Heart left ventricle (tissue), 16 donors: ENCODE measurements around the gene DIRAS1. TPM values are rescaled to one million over a fixed set of nuclear protein-coding genes. Genes with fewer than 3 reads are reported as not detected.
"Not testable (repeated sequence)": the region's sequence is repeated elsewhere in the genome, so short reads cannot be mapped to it uniquely, and the experiment has no call there.

ENCODE experiments used
- ATAC-seq, 4 donors: fragments of 200-7000 bp; cut with Tn5 transposase; one replicate each; pipeline ENCODE4 v1.9.1; 2020 to 2022; ENCODE audit warnings: moderate library complexity in 4 of 4, mild to moderate bottlenecking in 3 of 4, moderate number of reproducible peaks in 1 of 4
- DNase-seq, 5 donors: peaks; one replicate each; pipeline ENCODE4 v3.0.0-alpha.2; 2020
- H3K27ac ChIP-seq, 12 donors: fragments of 200-600 bp; sonication (generic) in 4 of 12; one replicate each; pipeline versions ENCODE4 v1.5.0 to v1.8.0; 2016 to 2022; ENCODE audit warnings: mild to moderate bottlenecking in 2 of 12
- H3K27me3 ChIP-seq, 9 donors: fragments of 200-600 bp; sonication (generic) in 2 of 9; one replicate each; pipeline versions ENCODE4 v1.5.1 to v1.8.0; 2016 to 2022; ENCODE audit warnings: mild to moderate bottlenecking in 3 of 9
- H3K36me3 ChIP-seq, 9 donors: fragments of 200-600 bp; sonication (generic) in 2 of 9; one replicate each; pipeline versions ENCODE4 v1.5.0 to v1.8.0; 2018 to 2022; ENCODE audit warnings: mild to moderate bottlenecking in 2 of 9
- H3K4me1 ChIP-seq, 12 donors: fragments of 200-600 bp; sonication (generic) in 4 of 12; one replicate each; pipeline versions ENCODE4 v1.5.0 to v1.8.0; 2016 to 2022; ENCODE audit warnings: mild to moderate bottlenecking in 3 of 12
- H3K4me3 ChIP-seq, 12 donors: fragments of 200-600 bp; sonication (generic) in 4 of 12; one replicate each; pipeline versions ENCODE4 v1.5.0 to v1.8.0; 2017 to 2022; ENCODE audit warnings: mild to moderate bottlenecking in 9 of 12, moderate library complexity in 4 of 12
- H3K9me3 ChIP-seq, 12 donors: fragments of 200-600 bp; sonication (generic) in 4 of 12; one replicate each; pipeline versions ENCODE4 v1.5.0 to v1.8.0; 2016 to 2022; ENCODE audit warnings: mild to moderate bottlenecking in 1 of 12
- POLR2A ChIP-seq, 2 donors: fragments of 450-650 bp; IDR thresholded peaks; one replicate each; pipeline ENCODE4 v1.6.1; 2017; ENCODE audit warnings: antibody characterized with exemption in 2 of 2, mild to moderate bottlenecking in 2 of 2, moderate library complexity in 2 of 2
- WGBS, 4 donors: extraction: QIAGEN DNeasy Blood & Tissue Kit in 2 of 4; methylation state at CpG; one replicate each; pipeline versions ENCODE4 v1.1.5 to v1.1.7; 2013 to 2018; 5-methylcytosine and 5-hydroxymethylcytosine counted together
- intact Hi-C, 10 donors: fragments of 100-400 bp; cut with DNase I; formaldehyde crosslinking; loops; one replicate each; pipeline versions ENCODE4 v1.11.1 to v1.14.2; 2022
- polyA plus RNA-seq, 2 donors: library from polyadenylated mRNA; stranded (reverse); fragments of 200-250 nt; gene quantifications; one replicate each; pipeline ENCODE4 v1.2.3, GENCODE V29; 2013
- total RNA-seq, 9 donors: library from RNA; depleted of rRNA in 2 of 9; stranded (reverse); fragments of >200 nt in 2 of 9; fragmentation: NEBNext Ultra II Directional in 3 of 9; extraction: Animal tissue kit (Norgen Biotek cat#: 25700) in 3 of 9; gene quantifications; one replicate each; pipeline versions ENCODE4 v1.1.0 to v1.2.4, GENCODE V29; 2016 to 2023
- TF ChIP-seq, protein P1 (sequence below), 12 donors: fragments of 200-600 bp; sonication (generic) in 4 of 12; IDR thresholded peaks; one replicate each; pipeline versions ENCODE4 v1.5.0 to v1.8.0; 2018 to 2022; ENCODE audit warnings: antibody characterized with exemption in 12 of 12, mild to moderate bottlenecking in 5 of 12
- donor health status: ischemic (EF 13 %, LVEDD 7.1; RV severe dilation, severe dysfunction).
- donor health status: healthy with polysubstance abuse.
- donor health status: DM: no; HTN: yes; CAD: no.
- donor health status: DM: no; HTN: no; CAD: no.
- donor health status: ischemic (EF 25% LVEDD 6.9; RV normal size, moderate dysfunction).
- donor health status: ischemic (EF 25% LVEDD 5.7; RV mildly dilated, moderate dysfunction).
- donor health status: healthy.
- donor health status: DM: yes; HTN: yes; CAD: no.
- donor health status: ischemic (EF 35%, LVEDD 5.7; RV mildly dilated, moderate dysfunction).
- donor health status: nonischemic (EF 11% LVEDD 7.7; RV severe dilation, severe dysfunction).
- donor health status: DM: yes; HTN: yes; CAD: no.
- donor health status: PGD.
- donor health status: ischemic (EF 29% LVEDD 5.4; RV normal size, mild dysfunction).
- donor health status: nonischemic (EF 23%, LVEDD 6.1; RV moderate dilation, normal function).

The DIRAS1 gene
- total and polyA plus RNA-seq, 11 donors, result 77.4 to 191 (median 142) TPM

DNA sequence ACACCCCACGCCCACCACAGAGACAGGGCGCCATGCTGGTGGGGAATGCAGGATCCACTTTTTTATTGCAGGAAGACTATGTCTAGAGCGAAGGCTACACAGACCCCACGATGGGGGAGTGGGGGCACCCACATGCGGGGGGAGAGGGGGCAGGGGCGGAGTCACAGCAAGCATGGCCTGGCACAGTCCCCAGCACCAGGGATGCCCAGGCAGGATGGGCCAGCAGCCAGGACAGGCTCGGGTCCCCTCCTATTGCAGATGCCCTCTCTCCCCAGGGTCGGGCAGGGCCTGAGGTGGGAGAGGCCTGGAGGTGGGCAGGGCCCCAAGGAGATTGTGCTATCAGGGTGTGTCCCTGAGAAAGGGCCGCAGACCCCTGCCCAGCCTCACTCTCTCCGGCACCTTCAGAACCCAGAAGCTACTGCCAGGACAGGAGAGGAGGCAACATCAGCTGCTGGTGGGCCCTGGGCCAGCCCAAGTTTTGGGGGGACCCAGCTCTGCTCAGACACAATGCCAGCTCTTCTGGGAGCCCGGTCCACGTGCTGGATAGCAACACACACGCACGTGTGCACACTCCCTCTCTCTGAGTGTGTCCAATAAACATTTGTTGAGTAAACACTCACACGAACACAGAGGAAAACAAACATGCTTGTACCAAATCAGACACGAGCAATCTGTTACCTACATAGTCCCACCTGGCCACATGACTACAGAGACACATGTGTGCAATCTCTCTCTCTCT is 6.5 kb downstream of the DIRAS1 start:
- peaks cover 0 to 12% (median 3%) of the 10 kb centered on the region in 12 donors for H3K9me3 ChIP-seq
- TF ChIP-seq, protein P1, sequence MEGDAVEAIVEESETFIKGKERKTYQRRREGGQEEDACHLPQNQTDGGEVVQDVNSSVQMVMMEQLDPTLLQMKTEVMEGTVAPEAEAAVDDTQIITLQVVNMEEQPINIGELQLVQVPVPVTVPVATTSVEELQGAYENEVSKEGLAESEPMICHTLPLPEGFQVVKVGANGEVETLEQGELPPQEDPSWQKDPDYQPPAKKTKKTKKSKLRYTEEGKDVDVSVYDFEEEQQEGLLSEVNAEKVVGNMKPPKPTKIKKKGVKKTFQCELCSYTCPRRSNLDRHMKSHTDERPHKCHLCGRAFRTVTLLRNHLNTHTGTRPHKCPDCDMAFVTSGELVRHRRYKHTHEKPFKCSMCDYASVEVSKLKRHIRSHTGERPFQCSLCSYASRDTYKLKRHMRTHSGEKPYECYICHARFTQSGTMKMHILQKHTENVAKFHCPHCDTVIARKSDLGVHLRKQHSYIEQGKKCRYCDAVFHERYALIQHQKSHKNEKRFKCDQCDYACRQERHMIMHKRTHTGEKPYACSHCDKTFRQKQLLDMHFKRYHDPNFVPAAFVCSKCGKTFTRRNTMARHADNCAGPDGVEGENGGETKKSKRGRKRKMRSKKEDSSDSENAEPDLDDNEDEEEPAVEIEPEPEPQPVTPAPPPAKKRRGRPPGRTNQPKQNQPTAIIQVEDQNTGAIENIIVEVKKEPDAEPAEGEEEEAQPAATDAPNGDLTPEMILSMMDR (IDR thresholded peaks at IDR 0.05), result no peak
- TF ChIP-seq POLR2A (IDR thresholded peaks at IDR 0.05), result no peak
- H3K4me3 ChIP-seq, result no peak overlapping the region
- H3K27ac ChIP-seq, result no peak overlapping the region
- H3K36me3 ChIP-seq, result peaks cover 0 to 4% (median 0%) of the 10 kb centered on the region in 9 donors
- peak in 2 of 4 donors; percentile 17 to 18 for ATAC-seq
- intact Hi-C loops, result no loop called here
- peaks cover 0 to 6% (median 0%) of the 10 kb centered on the region in 12 donors for H3K4me1 ChIP-seq
- peaks cover 0 to 7% (median 0%) of the 10 kb centered on the region in 9 donors for H3K27me3 ChIP-seq
- 76 to 90% (median 84%) methylated on average over 13 to 16 of the region's 16 CpGs for WGBS, 4 donors
- peak in 1 of 5 donors; percentile 16 for DNase-seq

DNA sequence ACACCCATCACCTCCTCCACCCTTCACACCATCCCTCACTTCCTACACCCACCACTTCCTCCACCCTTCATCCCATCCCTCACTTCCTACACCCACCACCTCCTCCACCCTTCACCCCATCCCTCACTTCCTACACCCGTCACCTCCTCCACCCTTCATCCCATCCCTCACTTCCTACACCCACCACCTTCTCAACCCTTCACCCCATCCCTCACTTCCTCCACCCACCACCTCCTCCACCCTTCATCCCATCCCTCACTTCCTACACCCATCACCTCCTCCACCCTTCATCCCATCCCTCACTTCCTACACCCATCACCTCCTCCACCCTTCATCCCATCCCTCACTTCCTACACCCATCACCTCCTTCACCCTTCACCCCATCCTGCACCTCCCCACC is 7.1 kb downstream of the DIRAS1 start:
- H3K9me3 ChIP-seq, result peaks cover 0 to 12% (median 3%) of the 10 kb centered on the region in 12 donors
- H3K27ac ChIP-seq, ATAC-seq, H3K4me1 ChIP-seq, H3K4me3 ChIP-seq, H3K36me3 ChIP-seq, DNase-seq, H3K27me3 ChIP-seq, intact Hi-C loops: not testable (repeated sequence)
- WGBS, 4 donors, result 49 to 74% (median 54%) methylated on average over 1 of the region's 1 CpG; no CpG with 5 or more reads in 1 of the 4 donors

DNA sequence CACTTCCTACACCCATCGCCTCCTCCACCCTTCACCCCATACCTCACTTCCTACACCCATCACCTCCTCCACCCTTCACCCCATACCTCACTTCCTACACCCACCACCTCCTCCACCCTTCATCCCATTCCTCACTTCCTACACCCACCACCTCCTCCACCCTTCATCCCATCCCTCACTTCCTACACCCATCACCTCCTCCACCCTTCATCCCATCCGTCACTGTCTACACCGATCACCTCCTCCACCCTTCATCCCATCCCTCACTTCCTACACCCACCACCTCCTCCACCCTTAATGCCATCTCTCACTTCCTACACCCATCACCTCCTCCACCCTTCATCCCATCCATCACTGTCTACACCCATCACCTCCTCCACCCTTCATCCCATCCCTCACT is 8.0 kb downstream of the DIRAS1 start:
- intact Hi-C loops, H3K27ac ChIP-seq, ATAC-seq, H3K27me3 ChIP-seq, H3K36me3 ChIP-seq, H3K4me3 ChIP-seq, DNase-seq, H3K4me1 ChIP-seq: not testable (repeated sequence)
- H3K9me3 ChIP-seq, result peaks cover 0 to 12% (median 3%) of the 10 kb centered on the region in 12 donors
- 81 to 93% (median 86%) methylated on average over 3 of the region's 3 CpGs for WGBS, 4 donors

DNA sequence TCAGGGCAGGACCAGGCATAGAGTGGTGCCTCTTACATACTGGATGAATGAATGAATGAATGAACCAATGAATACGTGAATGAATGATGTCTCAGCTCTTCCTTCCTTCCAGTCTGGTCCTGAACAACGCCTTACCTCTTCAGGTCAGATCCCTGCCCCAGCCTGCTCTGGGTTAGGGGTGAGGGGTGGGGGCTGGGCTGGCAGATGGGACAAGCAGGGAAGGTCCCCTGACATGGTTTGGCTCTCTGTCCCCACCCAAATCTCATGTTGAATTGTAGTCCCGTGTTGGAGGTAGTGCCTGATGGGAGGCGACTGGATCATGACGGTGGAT is 9.3 kb downstream of the DIRAS1 start:
- H3K36me3 ChIP-seq, result peaks cover 0 to 4% (median 0%) of the 10 kb centered on the region in 9 donors
- DNase-seq, result no peak
- WGBS, 4 donors, result 68 to 70% (median 70%) methylated on average over 5 of the region's 5 CpGs
- intact Hi-C loops, result no loop called here
- H3K27ac ChIP-seq, result no peak overlapping the region
- peaks cover 0 to 4% (median 0%) of the 10 kb centered on the region in 12 donors for H3K4me1 ChIP-seq
- H3K27me3 ChIP-seq, result peaks cover 0 to 5% (median 0%) of the 10 kb centered on the region in 9 donors
- TF ChIP-seq, protein P1 (IDR thresholded peaks at IDR 0.05), result no peak
- no peak for TF ChIP-seq POLR2A (IDR thresholded peaks at IDR 0.05)
- no peak overlapping the region for H3K4me3 ChIP-seq
- ATAC-seq, result no peak
- H3K9me3 ChIP-seq, result peaks cover 0 to 12% (median 3%) of the 10 kb centered on the region in 12 donors

DNA sequence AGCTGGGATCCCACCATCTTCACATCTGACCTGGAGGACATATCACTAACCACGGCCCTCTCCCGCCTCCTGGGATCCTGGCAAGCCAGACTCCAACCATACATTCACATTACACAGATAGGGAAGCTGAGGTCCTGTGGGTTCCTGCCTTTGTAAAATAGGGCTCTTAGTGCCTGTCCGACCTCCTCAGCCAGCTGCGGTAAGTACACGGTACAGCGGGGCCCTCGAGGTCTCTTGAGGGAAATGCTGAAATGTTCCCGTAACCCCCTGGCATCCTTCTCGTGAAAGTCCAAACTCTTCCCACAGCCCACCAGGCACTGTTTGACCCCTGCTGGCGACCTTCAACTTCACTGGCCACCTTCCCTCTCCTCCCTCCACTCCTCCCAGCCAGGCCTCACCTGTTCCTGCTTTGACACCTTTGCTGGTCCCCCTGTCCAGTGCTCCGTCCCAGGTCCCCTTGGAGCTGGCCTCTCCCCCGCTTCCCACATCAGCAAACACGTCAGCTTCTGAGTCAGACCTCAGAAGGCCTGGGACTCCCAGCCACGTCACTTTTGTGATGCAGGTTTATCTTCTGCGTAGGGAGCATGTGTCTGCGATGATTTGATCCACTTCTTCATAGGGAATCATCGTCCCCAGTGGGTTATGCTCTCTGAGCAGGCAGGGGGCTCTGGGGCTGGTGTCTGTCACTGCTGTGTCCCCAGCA is 9.8 kb downstream of the DIRAS1 start:
- H3K27ac ChIP-seq, result no peak overlapping the region
- TF ChIP-seq, protein P1 (IDR thresholded peaks at IDR 0.05), result no peak
- no peak for TF ChIP-seq POLR2A (IDR thresholded peaks at IDR 0.05)
- H3K27me3 ChIP-seq, result peaks cover 0 to 5% (median 0%) of the 10 kb centered on the region in 9 donors
- intact Hi-C loops, result no loop called here
- H3K36me3 ChIP-seq, result peaks cover 0 to 2% (median 0%) of the 10 kb centered on the region in 9 donors
- WGBS, 4 donors, result 61 to 75% (median 70%) methylated on average over 15 to 17 of the region's 17 CpGs
- H3K4me1 ChIP-seq, result peaks cover 0 to 4% (median 0%) of the 10 kb centered on the region in 12 donors
- H3K9me3 ChIP-seq, result peaks cover 0 to 12% (median 3%) of the 10 kb centered on the region in 12 donors
- DNase-seq (peak in 1 of 5 donors; percentile 25), ATAC-seq (peak in 1 of 4 donors; percentile 38)
- no peak overlapping the region for H3K4me3 ChIP-seq
